ENCODE results near the gene TENM4.

Gene TENM4

GRCh38 chr11:79440571-79441460 is at the start of gene TENM4:
Gene TENM4 (minus strand): TSS chr11:79441030. CDS start chr11:79069944, 371,086 bp downstream.
- peak; percentile 45 for DNase-seq (ENCODE audit: low read depth)

GRCh38 chr11:79488286-79488685 is 47.5 kb upstream of the TENM4 start:
- no peak for DNase-seq (ENCODE audit: low read depth)

- no peak for DNase-seq (ENCODE audit: low read depth)
Observed at GRCh38 chr11:79487412-79487811, 46.6 kb upstream of the TENM4 start.

- DNase-seq (ENCODE audit: low read depth): no peak
Observed at GRCh38 chr11:79486242-79486984, 45.6 kb upstream of the TENM4 start.

GRCh38 chr11:79485694-79486093 is 44.9 kb upstream of the TENM4 start:
- no peak for DNase-seq (ENCODE audit: low read depth)

GRCh38 chr11:79484872-79485271 is 44.0 kb upstream of the TENM4 start:
- no peak for DNase-seq (ENCODE audit: low read depth)

GRCh38 chr11:79482800-79483199 is 42.0 kb upstream of the TENM4 start:
- DNase-seq (ENCODE audit: low read depth): no peak

GRCh38 chr11:79481795-79482194 is 41.0 kb upstream of the TENM4 start:
- no peak for DNase-seq (ENCODE audit: low read depth)

- no peak for DNase-seq (ENCODE audit: low read depth)
Observed at GRCh38 chr11:79480864-79481263, 40.0 kb upstream of the TENM4 start.

GRCh38 chr11:79472819-79473529 is 32.1 kb upstream of the TENM4 start:
- DNase-seq (ENCODE audit: low read depth): no peak

- DNase-seq (ENCODE audit: low read depth): no peak
Observed at GRCh38 chr11:79471071-79471844, 30.4 kb upstream of the TENM4 start.

GRCh38 chr11:79470161-79470560 is 29.3 kb upstream of the TENM4 start:
- DNase-seq (ENCODE audit: low read depth): no peak

- DNase-seq (ENCODE audit: low read depth): no peak
Observed at GRCh38 chr11:79467761-79468160, 26.9 kb upstream of the TENM4 start.

- peak; percentile 15 for DNase-seq (ENCODE audit: low read depth)
Observed at GRCh38 chr11:79466411-79466810, 25.6 kb upstream of the TENM4 start.

- no peak for DNase-seq (ENCODE audit: low read depth)
Observed at GRCh38 chr11:79465160-79465559, 24.3 kb upstream of the TENM4 start.

GRCh38 chr11:79461666-79462645 is 21.1 kb upstream of the TENM4 start:
- DNase-seq (ENCODE audit: low read depth): no peak

- DNase-seq (ENCODE audit: low read depth): peak; percentile 15
Observed at GRCh38 chr11:79461144-79461543, 20.3 kb upstream of the TENM4 start.

GRCh38 chr11:79458709-79459108 is 17.9 kb upstream of the TENM4 start:
- DNase-seq (ENCODE audit: low read depth): no peak

- no peak for DNase-seq (ENCODE audit: low read depth)
Observed at GRCh38 chr11:79456501-79456900, 15.7 kb upstream of the TENM4 start.

- DNase-seq (ENCODE audit: low read depth): no peak
Observed at GRCh38 chr11:79453617-79454016, 12.8 kb upstream of the TENM4 start.

GRCh38 chr11:79449040-79449439 is 8.2 kb upstream of the TENM4 start:
- no peak for DNase-seq (ENCODE audit: low read depth)
